Hematopoietic multipotent progenitor cell (in vitro differentiated cells): Measurements from ENCODE around the gene KLK3. TPM values are rescaled to one million over a fixed set of nuclear protein-coding genes. Genes with fewer than 3 reads are reported as not detected.

Experiments used
- DNase-seq, 3 donors: peaks; one replicate each; pipeline ENCODE4 v3.0.0-alpha.2; 2011 to 2015; ENCODE audit warnings: low read depth in 2 of 3, low spot score in 2 of 3
- total RNA-seq: library from RNA; depleted of rRNA; stranded (reverse); fragments of >200 nt; gene quantifications from one replicate; pipeline ENCODE4 v1.2.3, GENCODE V29; 2012

The KLK3 gene
- total RNA-seq, 1 donor, result under 0.01 TPM

DNA sequence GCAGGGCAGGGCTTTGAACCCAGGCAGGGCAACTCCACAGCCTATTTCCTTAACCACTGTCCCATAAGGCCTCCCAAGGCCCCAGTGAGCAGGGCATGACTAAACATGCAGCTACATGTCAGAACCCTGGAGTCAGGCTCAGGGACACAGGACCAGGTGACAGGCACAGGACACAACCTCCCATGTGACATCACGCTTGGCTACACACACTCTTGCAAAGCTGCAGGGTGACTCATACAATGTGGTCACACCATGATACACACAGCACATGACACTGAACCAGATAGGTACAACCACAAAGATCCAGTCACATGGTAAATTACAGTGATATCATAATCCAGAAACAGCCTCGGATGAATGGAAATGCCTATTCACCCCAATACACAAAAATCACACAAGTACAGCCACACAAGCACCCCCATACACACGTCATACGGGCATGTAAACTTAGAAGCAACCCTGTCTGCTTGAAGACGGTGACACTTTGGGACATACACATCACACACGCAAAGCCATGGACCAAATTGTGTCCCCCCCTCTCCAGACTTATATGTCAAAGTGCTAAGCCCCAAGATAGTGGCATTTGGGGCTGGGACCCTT is 42.0 kb downstream of the KLK3 start:
- DNase-seq, result peak in 2 of 3 donors; percentile 10 to 29

DNA sequence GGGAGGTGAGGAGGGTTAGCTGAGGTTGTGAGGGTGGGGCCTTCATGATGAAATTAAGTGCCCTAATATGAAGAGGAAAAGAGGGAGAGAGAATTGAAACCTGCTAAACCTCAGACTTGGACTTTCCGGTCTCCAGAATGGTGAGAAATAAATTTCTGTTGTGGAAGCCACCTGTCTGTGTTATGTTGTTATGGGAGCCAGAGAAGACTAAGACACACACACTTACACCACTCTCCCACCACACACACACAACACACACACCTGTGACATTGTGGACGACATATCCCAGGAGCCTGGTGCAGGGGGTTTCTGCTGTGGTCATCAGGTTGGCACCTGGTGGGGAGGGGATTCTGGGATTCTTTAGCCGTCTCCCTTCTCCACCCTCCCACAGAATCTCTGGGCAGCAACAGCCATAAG is 42.5 kb downstream of the KLK3 start:
- DNase-seq, result no peak

- no peak for DNase-seq
Observed at GRCh38 chr19:50897612-50898011, 42.9 kb downstream of the KLK3 start.

DNA sequence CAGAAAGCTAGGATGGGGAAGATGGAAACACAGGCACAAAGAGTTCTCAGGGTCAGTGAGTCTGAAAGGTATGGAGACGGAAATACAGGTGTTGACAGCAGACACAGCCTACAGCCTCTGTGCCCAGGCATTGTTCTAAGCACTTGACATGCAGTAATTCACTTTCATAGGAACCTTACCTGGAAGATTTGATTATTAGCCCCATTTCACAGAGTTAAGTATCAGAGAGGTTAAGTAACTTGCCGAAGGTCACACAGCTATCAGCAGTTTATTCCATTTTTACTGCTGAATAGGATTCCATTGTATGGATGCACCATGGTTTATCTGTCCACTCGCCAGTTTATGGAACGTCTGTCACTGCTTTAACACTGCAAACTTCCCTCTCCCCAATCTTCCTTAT is 43.3 kb downstream of the KLK3 start:
- no peak for DNase-seq

DNA sequence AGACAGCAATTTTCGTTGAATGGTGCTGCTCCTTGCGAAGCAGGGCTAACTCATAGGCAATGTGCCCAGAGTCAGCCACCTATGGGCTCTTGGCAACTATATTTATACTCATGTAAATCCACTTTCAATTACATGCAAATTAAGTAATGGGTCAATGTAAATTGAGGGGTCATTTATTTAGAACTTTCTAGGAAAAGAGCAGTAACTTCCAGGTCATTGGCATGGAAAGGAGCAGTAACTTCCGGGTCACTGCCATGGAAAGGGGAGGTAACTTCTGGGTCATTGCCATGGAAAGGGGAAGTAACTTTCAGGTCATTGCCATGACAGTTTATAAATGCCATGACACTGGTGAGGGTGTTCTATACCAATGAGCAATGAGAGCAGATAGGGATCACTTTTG is 44.9 kb downstream of the KLK3 start:
- DNase-seq, result no peak

DNA sequence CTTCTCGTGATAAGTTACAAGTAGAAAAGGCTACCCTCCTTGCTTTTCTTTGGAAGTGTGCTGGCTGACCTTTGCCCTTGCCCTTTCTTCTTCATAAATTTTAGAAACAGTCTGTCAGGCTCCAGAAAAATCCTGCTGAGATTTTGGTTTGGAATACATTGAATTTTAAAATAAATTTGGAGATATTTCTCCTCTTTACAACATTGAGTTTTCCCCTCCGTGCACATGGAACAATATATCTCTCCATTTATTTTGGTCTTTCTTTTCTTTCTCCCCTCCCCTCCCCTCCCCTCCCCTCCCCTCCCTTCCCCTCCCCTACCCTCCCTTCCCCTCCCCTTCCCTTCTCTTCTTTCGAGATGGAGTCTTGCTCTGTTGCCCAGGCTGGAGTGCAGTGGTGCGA is 47.9 kb downstream of the KLK3 start:
- no peak for DNase-seq

DNA sequence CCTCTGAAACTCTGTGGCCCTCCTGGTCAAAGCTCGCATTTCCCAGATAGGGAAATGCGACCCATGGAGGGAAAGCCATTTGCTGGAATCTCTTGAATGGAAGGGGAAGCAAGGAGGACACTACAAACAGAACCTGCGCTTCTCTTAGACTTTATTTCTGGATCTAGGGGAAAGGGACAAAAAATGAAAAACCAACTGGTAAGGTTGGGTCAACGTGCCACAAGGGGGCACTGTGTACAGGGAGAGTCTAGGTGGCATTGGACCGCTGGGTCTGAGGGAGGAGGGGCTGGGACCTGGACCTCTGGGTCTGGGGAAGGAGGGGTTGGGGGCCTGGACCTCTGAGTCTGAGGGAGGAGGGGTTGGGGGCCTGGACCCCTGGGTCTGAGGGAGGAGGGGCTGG is 51.5 kb downstream of the KLK3 start:
- DNase-seq, result peak in 2 of 3 donors; percentile 30 to 60

DNA sequence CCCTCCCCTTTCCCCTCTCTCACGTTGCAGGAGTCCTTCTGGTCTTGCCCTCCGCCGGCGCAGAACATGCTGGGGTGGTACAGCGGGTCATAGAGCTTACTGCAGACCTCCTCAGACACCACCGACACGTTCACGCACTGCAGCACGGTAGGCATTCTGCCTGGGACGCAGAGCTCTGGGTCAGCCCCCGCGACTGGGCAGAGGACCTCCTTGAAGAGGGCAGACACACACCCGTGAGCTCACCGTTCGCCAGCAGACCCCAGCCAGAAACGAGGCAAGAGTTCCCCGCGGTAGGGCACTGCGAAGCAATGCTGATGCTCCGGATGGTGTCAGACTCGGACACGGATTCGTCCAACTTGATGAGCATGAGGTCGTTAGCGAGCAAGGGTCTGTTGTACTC is 53.6 kb downstream of the KLK3 start:
- no peak for DNase-seq

- DNase-seq, result peak in 2 of 3 donors; percentile 14 to 46
Observed at GRCh38 chr19:50909240-50910070, 54.7 kb downstream of the KLK3 start.

Other genes starting within 250 kb of the KLK3 start
- gene SYT3, start 215.0 kb upstream of the KLK3 start, total RNA-seq, result 0.81 TPM
- gene C19orf81, start 205.5 kb upstream of the KLK3 start, total RNA-seq, result 1.6 TPM
- gene SHANK1, start 135.1 kb upstream of the KLK3 start, total RNA-seq, result 6.2 TPM
- 64.4 TPM for gene CLEC11A, start 131.6 kb upstream of the KLK3 start, total RNA-seq
- 0.27 TPM for gene GPR32, start 84.5 kb upstream of the KLK3 start, total RNA-seq
- not detected for gene ACP4, start 64.5 kb upstream of the KLK3 start, total RNA-seq
- gene KLK1, start 31.1 kb upstream of the KLK3 start, total RNA-seq, result not detected
- not detected for gene KLK15, start 21.3 kb upstream of the KLK3 start, total RNA-seq
- gene KLK2, start 18.5 kb downstream of the KLK3 start, total RNA-seq, result not detected
- gene KLK4, start 56.5 kb downstream of the KLK3 start, total RNA-seq, result not detected
- not detected for gene KLK5, start 98.1 kb downstream of the KLK3 start, total RNA-seq
- not detected for gene KLK6, start 114.7 kb downstream of the KLK3 start, total RNA-seq
- not detected for gene KLK7, start 129.0 kb downstream of the KLK3 start, total RNA-seq
- gene KLK8, start 146.7 kb downstream of the KLK3 start, total RNA-seq, result not detected
- gene KLK10, start 164.8 kb downstream of the KLK3 start, total RNA-seq, result not detected
- not detected for gene KLK11, start 171.7 kb downstream of the KLK3 start, total RNA-seq
- gene KLK12, start 180.1 kb downstream of the KLK3 start, total RNA-seq, result not detected
- not detected for gene KLK13, start 210.2 kb downstream of the KLK3 start, total RNA-seq
- gene KLK14, start 228.0 kb downstream of the KLK3 start, total RNA-seq, result not detected